GM13977 (cell line): ENCODE measurements around the gene SYK.

Experiments used
- DNase-seq: peaks from one replicate; pipeline ENCODE4 v3.0.0; 2012; ENCODE audit warnings: low spot score
- in situ Hi-C: fragments of 300-500 bp; cut with MboI; formaldehyde crosslinking; loops from one replicate; pipeline ENCODE4 v1.12.0; 2022; ENCODE audit warnings: low sequenced_read_pairs, low pct_unique_long_range_greater_than_20kb, mixed read lengths, inconsistent platforms; ENCODE audit not compliant: unreplicated experiment
- TF ChIP-seq, protein P1 (sequence below): IDR thresholded peaks from 2 replicates; pipeline ENCODE4 v1.5.1; 2012; ENCODE audit warnings: mild to moderate bottlenecking, control low read depth; ENCODE audit not compliant: insufficient read depth; ENCODE audit errors: extremely low read depth, missing control alignments

SYK gene

DNA sequence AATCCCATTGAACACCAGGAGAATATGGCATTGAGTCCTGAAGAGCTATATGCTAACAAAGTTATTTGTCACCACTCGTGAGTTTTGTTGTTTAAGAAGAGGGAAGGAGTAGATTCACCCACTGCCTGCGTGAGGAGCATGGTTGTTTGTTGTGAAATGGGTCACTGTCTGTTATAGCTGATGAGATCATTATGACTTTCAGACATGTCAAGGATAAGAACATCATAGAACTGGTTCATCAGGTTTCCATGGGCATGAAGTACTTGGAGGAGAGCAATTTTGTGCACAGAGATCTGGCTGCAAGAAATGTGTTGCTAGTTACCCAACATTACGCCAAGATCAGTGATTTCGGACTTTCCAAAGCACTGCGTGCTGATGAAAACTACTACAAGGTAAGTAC is 76.9 kb downstream of the SYK start:
- in situ Hi-C loops: no loop called here
- TF ChIP-seq, protein P1, sequence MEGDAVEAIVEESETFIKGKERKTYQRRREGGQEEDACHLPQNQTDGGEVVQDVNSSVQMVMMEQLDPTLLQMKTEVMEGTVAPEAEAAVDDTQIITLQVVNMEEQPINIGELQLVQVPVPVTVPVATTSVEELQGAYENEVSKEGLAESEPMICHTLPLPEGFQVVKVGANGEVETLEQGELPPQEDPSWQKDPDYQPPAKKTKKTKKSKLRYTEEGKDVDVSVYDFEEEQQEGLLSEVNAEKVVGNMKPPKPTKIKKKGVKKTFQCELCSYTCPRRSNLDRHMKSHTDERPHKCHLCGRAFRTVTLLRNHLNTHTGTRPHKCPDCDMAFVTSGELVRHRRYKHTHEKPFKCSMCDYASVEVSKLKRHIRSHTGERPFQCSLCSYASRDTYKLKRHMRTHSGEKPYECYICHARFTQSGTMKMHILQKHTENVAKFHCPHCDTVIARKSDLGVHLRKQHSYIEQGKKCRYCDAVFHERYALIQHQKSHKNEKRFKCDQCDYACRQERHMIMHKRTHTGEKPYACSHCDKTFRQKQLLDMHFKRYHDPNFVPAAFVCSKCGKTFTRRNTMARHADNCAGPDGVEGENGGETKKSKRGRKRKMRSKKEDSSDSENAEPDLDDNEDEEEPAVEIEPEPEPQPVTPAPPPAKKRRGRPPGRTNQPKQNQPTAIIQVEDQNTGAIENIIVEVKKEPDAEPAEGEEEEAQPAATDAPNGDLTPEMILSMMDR: no peak
- no peak for DNase-seq

DNA sequence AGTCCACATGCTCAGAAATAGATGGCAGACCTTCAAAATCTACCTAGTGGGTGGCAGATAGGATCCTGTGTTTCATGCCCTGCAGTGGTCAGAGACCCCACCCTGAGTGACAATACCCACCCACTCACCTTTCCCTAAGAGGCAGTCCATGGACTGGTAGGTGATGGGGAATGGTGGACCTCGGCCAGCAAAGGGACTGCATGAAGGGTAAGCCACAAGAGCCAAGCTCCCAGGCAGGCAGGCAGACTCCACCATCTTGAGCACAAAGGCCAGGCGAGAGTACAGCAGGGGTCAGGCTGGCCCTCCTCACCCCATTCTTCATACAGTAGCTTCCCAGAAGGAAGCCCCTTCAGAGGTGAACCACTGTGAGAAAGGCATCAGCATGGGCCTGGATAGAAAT is 78.4 kb downstream of the SYK start:
- TF ChIP-seq, protein P1: no peak
- in situ Hi-C loops: no loop called here
- no peak for DNase-seq

DNA sequence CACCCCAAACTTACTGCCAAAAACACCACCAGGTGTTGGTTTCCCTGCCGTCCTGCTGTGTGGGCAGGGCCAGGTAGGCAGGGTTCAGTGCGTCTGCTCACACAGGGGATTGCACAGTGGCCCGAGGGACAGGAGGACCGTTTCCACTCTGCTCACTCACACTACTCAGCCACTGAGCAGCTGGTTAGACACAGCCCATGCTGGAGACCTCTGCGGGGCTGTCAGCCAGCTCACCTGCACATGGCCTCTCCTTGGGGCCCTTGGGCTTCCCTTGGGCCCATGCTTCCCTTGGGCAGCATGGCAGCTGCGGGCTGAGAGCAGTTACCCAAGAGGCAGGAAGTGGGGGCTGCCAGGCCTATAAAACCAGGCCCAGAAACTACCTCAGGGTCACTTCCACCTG is 79.0 kb downstream of the SYK start:
- DNase-seq: no peak
- in situ Hi-C loops: no loop called here
- TF ChIP-seq, protein P1: no peak

GRCh38 chr9:90881648-90882047 is 80.0 kb downstream of the SYK start:
- TF ChIP-seq, protein P1: no peak
- DNase-seq: peak; percentile 20
- in situ Hi-C loops: no loop called here

DNA sequence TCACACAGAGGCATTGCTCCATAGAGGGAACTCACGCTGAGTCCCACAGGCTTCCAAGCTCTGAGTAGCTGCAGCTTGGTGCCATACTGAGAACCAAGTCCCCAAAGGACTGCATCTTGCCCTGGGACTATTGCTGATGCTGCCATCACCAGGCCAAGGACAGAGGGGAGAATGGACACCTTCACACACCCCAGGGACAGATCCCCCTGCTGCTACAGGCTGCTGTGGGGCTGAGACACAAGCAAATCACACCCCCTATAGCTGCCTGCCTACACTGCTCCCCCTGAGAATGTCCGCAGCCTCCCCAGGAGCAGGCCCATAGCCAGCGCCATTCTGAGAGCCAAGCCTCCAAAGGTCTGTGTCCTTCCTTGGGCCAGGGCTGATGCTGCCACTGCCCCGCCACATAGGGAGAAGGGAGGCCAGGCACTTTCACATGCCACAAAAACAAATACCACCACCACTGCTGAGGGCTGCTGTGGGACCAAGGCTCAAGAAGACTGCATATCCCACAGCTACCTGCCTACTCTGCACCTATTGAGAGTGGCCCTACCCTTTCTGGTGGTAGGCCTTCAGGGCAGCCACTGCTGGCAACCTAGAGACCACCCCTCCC is 81.5 kb downstream of the SYK start:
- in situ Hi-C loops: no loop called here

DNA sequence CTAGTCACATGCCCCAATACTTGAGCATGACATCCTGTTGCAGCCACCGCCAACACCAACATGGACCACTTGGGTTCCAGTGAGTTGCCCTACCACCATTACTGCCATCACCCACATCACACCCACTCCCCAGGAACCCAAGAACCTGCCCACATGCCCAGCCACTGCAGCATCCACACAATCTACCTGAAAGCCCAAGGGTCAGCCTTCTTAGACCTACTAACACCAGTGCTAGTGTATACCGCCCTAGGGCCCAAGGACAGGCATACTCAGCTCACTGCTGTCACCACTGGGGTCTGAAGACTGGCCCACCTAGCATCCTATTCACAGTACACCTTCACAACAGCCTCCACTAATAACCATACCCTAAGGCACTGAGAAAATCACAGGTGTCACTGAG is 82.0 kb downstream of the SYK start:
- TF ChIP-seq, protein P1: no peak
- no peak for DNase-seq
- in situ Hi-C loops: no loop called here

More for the DNA sequence above, 81.5 kb downstream of the SYK start:
- no peak for DNase-seq
- TF ChIP-seq, protein P1: no peak
